ENCODE results near the gene USH2A.

DNA sequence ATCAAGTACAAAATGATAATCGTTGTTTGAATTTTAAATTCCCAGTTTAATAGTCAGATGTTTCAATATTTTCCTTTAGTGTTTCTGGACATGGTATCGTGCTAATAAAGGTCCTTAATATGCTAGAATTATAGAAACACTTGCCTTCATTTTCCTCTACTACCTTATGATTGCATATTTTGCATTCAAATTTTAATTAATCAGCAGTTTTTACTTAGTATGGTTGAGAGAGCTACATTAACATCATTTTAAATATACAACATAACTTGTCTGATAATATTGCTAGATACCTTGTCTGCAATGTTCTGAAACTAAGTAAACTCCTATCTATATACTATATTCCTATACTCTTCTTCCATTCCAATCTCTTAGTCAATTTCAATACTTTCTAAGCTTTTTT is 66.3 kb downstream of the USH2A start:
- no peak for TF ChIP-seq EP300 (IDR thresholded peaks at IDR 0.05)
- TF ChIP-seq, protein P1, sequence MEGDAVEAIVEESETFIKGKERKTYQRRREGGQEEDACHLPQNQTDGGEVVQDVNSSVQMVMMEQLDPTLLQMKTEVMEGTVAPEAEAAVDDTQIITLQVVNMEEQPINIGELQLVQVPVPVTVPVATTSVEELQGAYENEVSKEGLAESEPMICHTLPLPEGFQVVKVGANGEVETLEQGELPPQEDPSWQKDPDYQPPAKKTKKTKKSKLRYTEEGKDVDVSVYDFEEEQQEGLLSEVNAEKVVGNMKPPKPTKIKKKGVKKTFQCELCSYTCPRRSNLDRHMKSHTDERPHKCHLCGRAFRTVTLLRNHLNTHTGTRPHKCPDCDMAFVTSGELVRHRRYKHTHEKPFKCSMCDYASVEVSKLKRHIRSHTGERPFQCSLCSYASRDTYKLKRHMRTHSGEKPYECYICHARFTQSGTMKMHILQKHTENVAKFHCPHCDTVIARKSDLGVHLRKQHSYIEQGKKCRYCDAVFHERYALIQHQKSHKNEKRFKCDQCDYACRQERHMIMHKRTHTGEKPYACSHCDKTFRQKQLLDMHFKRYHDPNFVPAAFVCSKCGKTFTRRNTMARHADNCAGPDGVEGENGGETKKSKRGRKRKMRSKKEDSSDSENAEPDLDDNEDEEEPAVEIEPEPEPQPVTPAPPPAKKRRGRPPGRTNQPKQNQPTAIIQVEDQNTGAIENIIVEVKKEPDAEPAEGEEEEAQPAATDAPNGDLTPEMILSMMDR (IDR thresholded peaks at IDR 0.05), result no peak
- no peak for TF ChIP-seq POLR2A (IDR thresholded peaks at IDR 0.05; ENCODE audit: low read depth)
- no peak for TF ChIP-seq POLR2AphosphoS5 (IDR thresholded peaks at IDR 0.05)
